ENCODE data around the gene SRCIN1. TPM values are rescaled to one million over a fixed set of nuclear protein-coding genes. Genes with fewer than 3 reads are reported as not detected.

Gene SRCIN1
- total RNA-seq, 4 donors from 2014 or later, result 0.54 to 0.89 (median 0.69) TPM

GRCh38 chr17:38552343-38552742, 53.4 kb downstream of the SRCIN1 start:
- H3K9me3 ChIP-seq, result no peaks in the 10 kb centered on the region
- WGBS, 2 donors, result 93% methylated on average over 5 to 16 of the region's 17 CpGs
- H3K4me3 ChIP-seq (replicated peaks in 1 of 3), result no peak overlapping the region
- intact Hi-C loops (cut with DNase I), result no loop called here
- H3K4me1 ChIP-seq, result peaks cover 0 to 3% of the 10 kb centered on the region in 2 donors
- DNase-seq, result no peak
- no peak for TF ChIP-seq POLR2A (IDR thresholded peaks at IDR 0.05)
- TF ChIP-seq CTCF (IDR thresholded peaks at IDR 0.05), result no peak
- no peaks in the 10 kb centered on the region for H3K36me3 ChIP-seq
- no peaks in the 10 kb centered on the region for H3K27me3 ChIP-seq
- no peak overlapping the region for H3K27ac ChIP-seq

- no peaks in the 10 kb centered on the region for H3K9me3 ChIP-seq
- intact Hi-C loops (cut with DNase I), result no loop called here
- H3K36me3 ChIP-seq, result no peaks in the 10 kb centered on the region
- no peak overlapping the region for H3K27ac ChIP-seq
- H3K27me3 ChIP-seq, result no peaks in the 10 kb centered on the region
- DNase-seq, result no peak
- H3K4me1 ChIP-seq, result no peaks in the 10 kb centered on the region
- TF ChIP-seq CTCF (IDR thresholded peaks at IDR 0.05), result no peak
- no peak for TF ChIP-seq POLR2A (IDR thresholded peaks at IDR 0.05)
- H3K4me3 ChIP-seq (replicated peaks in 1 of 3), result no peak overlapping the region
- 84 to 85% methylated on average over 8 of the region's 9 CpGs for WGBS, 2 donors
Measured at GRCh38 chr17:38551121-38551520, 54.6 kb downstream of the SRCIN1 start.

- no peaks in the 10 kb centered on the region for H3K9me3 ChIP-seq
- no peak for DNase-seq
- no peaks in the 10 kb centered on the region for H3K27me3 ChIP-seq
- no peak overlapping the region for H3K4me3 ChIP-seq (replicated peaks in 1 of 3)
- no peak overlapping the region for H3K27ac ChIP-seq
- H3K4me1 ChIP-seq, result no peaks in the 10 kb centered on the region
- intact Hi-C loops (cut with DNase I), result no loop called here
- TF ChIP-seq POLR2A (IDR thresholded peaks at IDR 0.05), result no peak
- TF ChIP-seq CTCF (IDR thresholded peaks at IDR 0.05), result no peak
- WGBS, 2 donors, result 73 to 84% methylated on average over 5 to 7 of the region's 8 CpGs
- H3K36me3 ChIP-seq, result no peaks in the 10 kb centered on the region
Measured at GRCh38 chr17:38550661-38551060, 55.1 kb downstream of the SRCIN1 start.

GRCh38 chr17:38549285-38549684, 56.5 kb downstream of the SRCIN1 start:
- TF ChIP-seq POLR2A (IDR thresholded peaks at IDR 0.05) (no peak), CTCF (IDR thresholded peaks at IDR 0.05) (no peak)
- Histone ChIP-seq H3K9me3 (no peaks in the 10 kb centered on the region), H3K27me3 (no peaks in the 10 kb centered on the region), H3K4me3 (replicated peaks in 1 of 3) (no peak overlapping the region), H3K27ac (no peak overlapping the region), H3K36me3 (no peaks in the 10 kb centered on the region), H3K4me1 (no peaks in the 10 kb centered on the region)
- intact Hi-C loops (cut with DNase I), result no loop called here
- WGBS, 2 donors, result 74 to 75% methylated on average over 3 to 4 of the region's 4 CpGs
- DNase-seq, result no peak

- no peaks in the 10 kb centered on the region for H3K27me3 ChIP-seq
- H3K36me3 ChIP-seq, result no peaks in the 10 kb centered on the region
- H3K9me3 ChIP-seq, result no peaks in the 10 kb centered on the region
- TF ChIP-seq CTCF (IDR thresholded peaks at IDR 0.05) (no peak), POLR2A (IDR thresholded peaks at IDR 0.05) (no peak)
- 90 to 96% methylated on average over 7 to 9 of the region's 12 CpGs for WGBS, 2 donors
- no peak overlapping the region for H3K27ac ChIP-seq
- no peak for DNase-seq
- H3K4me1 ChIP-seq, result no peaks in the 10 kb centered on the region
- no peak overlapping the region for H3K4me3 ChIP-seq (replicated peaks in 1 of 3)
- intact Hi-C loops (cut with DNase I), result no loop called here
Measured at GRCh38 chr17:38547444-38547843, 58.3 kb downstream of the SRCIN1 start.

All from thyroid gland (tissue), 4 donors.